ENCODE measurements around the gene CLNK. TPM values are rescaled to one million over a fixed set of nuclear protein-coding genes. Genes with fewer than 3 reads are reported as not detected.

Gene CLNK
- total and polyA plus RNA-seq, 2 of the 8 experiments (the other 6 are each of a cell fraction or from before 2014, with no cell fraction given): not detected

DNA sequence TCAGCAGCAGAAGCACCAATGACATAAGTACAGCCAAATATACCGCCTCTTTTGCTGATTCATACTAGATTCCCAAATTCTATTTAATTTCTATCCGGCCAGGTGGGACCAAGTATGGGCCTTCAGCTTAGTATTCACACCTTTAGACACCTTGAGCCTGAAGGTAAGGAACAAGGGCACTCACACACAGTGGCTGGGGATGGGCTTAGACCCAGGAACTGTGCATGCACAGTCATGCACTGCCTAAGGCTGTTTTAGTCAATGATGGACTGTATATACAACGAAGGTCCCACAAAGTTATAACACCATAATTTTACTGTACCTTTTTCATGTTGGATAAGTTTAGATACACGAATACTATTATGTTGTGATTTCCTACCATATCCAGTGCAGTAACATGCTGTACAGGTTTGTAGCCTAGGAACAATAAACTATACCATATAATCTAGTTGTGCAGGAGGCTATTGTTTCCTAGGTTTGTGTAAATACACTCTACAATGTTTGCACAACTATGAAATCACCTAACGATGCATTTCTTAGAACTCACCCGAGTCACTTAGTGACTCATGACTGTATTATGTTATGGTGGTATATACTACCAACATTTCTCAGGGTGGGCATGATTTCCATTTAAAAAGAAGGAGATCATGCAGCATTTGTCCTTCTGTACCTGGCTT, 9.7 kb upstream of the CLNK start:
- DNase-seq (ENCODE audit: low read depth in 1 of 2, low spot score in 2 of 2) (no peak), FAIRE-seq (no peak)
- POLR2A ChIA-PET (ENCODE audit: partially characterized antibody): no interaction called here
- Histone ChIP-seq H3K9me3 (ENCODE audit: insufficient read depth in 2 of 2, low read depth in 1 of 2, low read length in 1 of 2) (no peaks in the 10 kb centered on the region), H2BK15ac (ENCODE audit: low read length) (no peak overlapping the region), H3K36me3 (ENCODE audit: control insufficient read depth in 2 of 4, insufficient read depth in 4 of 4, low read length in 3 of 4) (no peaks in the 10 kb centered on the region; a peak in 1 of 8 replicates), H2AK5ac (ENCODE audit: low read depth, low read length) (no peak overlapping the region), H3K56ac (replicated peaks; ENCODE audit: insufficient read length, low read depth, low read length) (no peak overlapping the region), H3K27ac (ENCODE audit: low read depth, low read length) (no peak overlapping the region), H2BK120ac (replicated peaks; ENCODE audit: low read depth, low read length) (no peak overlapping the region), H2BK12ac (ENCODE audit: low read depth, low read length) (no peak overlapping the region), H3K4me3 (ENCODE audit: extremely low read depth in 1 of 4, insufficient read depth in 2 of 4, low read depth in 3 of 4, low read length in 4 of 4) (no peak overlapping the region), H4K5ac (ENCODE audit: insufficient read length, low read depth, low read length) (no peak overlapping the region), H2AFZ (ENCODE audit: low read length) (no peak overlapping the region), H3K79me2 (ENCODE audit: control insufficient read depth in 1 of 2, insufficient read depth in 2 of 2, low read length in 2 of 2) (no peaks in the 10 kb centered on the region), H3K18ac (ENCODE audit: extremely low read depth, low read length) (no peak overlapping the region), H2BK5ac (ENCODE audit: low read depth, low read length) (no peak overlapping the region), H3K4me2 (ENCODE audit: insufficient read depth in 1 of 2, low read depth in 2 of 2, low read length in 2 of 2) (no peak overlapping the region), H3K4ac (replicated peaks; ENCODE audit: insufficient read length, low read depth, low read length) (no peak overlapping the region), H3K4me1 (replicated peaks in 1 of 4; ENCODE audit: control insufficient read depth in 3 of 4, insufficient read depth in 4 of 4, low read length in 3 of 4) (no peaks in the 10 kb centered on the region), H3K79me1 (ENCODE audit: low read depth, low read length) (no peaks in the 10 kb centered on the region), H4K20me1 (replicated peaks in 1 of 2; ENCODE audit: control insufficient read depth in 1 of 2, insufficient read depth in 2 of 2, low read length in 2 of 2) (no peaks in the 10 kb centered on the region), H3K14ac (ENCODE audit: insufficient read length) (no peak overlapping the region), H4K91ac (replicated peaks; ENCODE audit: insufficient read length, low read length) (no peak overlapping the region), H3K23me2 (ENCODE audit: low read depth, low read length) (no peaks in the 10 kb centered on the region), H3K23ac (ENCODE audit: insufficient read length) (no peak overlapping the region), H4K8ac (ENCODE audit: extremely low read depth, insufficient read depth, low read length) (no peak overlapping the region), H3K27me3 (replicated peaks in 1 of 4; ENCODE audit: control insufficient read depth in 3 of 4, extremely low read depth in 1 of 4, insufficient read depth in 3 of 4, low read length in 3 of 4) (no peaks in the 10 kb centered on the region), H3K9ac (replicated peaks in 1 of 4; ENCODE audit: extremely low read depth in 1 of 4, low read depth in 3 of 4, low read length in 3 of 4) (no peak overlapping the region; a peak in 1 of 7 replicates), H2BK20ac (ENCODE audit: low read length) (no peak overlapping the region)
- CTCF ChIA-PET (ENCODE audit: partially characterized antibody): interaction anchor here (1.8 kb wide), 1 partner anchor 15 kb away, joined by 3 read pairs; no protein-coding TSS in a partner anchor
- WGBS, 2 experiments (ENCODE audit: extremely low coverage in 1 of 2, insufficient coverage in 1 of 2, insufficient read length in 1 of 2, insufficient replicate concordance in 2 of 2, low coverage in 1 of 2, low lambda C conversion rate in 2 of 2, missing lambda C conversion rate in 1 of 2): 94% methylated on average over 6 of the region's 6 CpGs; no CpG with 5 or more reads in 1 of the 2 experiments
- TF ChIP-seq GTF2F1 (IDR thresholded peaks at IDR 0.05; ENCODE audit: borderline replicate concordance, low read depth, low read length) (no peak), CBX8 (IDR thresholded peaks at IDR 0.05; ENCODE audit: borderline replicate concordance, low read depth, low read length) (no peak), ZNF274 (IDR thresholded peaks at IDR 0.05; ENCODE audit: borderline replicate concordance, extremely low read depth, low read length) (no peak), TAF7 (optimal IDR thresholded peaks at IDR 0.05; ENCODE audit: borderline replicate concordance, low read depth, low read length) (no peak), RNF2 (IDR thresholded peaks at IDR 0.05; ENCODE audit: borderline replicate concordance, low read depth, low read length, missing control alignments, poor library complexity, severe bottlenecking) (no peak), HDAC6 (IDR thresholded peaks at IDR 0.05; ENCODE audit: low read depth, low read length) (no peak)
- TF ChIP-seq, protein P1, sequence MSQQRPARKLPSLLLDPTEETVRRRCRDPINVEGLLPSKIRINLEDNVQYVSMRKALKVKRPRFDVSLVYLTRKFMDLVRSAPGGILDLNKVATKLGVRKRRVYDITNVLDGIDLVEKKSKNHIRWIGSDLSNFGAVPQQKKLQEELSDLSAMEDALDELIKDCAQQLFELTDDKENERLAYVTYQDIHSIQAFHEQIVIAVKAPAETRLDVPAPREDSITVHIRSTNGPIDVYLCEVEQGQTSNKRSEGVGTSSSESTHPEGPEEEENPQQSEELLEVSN (IDR thresholded peaks at IDR 0.05): no peak
